ENCODE measurements around the gene CCDC9B.

CCDC9B gene

GRCh38 chr15:40305281-40305680, 35.5 kb downstream of the CCDC9B start:
- no peak for DNase-seq

DNA sequence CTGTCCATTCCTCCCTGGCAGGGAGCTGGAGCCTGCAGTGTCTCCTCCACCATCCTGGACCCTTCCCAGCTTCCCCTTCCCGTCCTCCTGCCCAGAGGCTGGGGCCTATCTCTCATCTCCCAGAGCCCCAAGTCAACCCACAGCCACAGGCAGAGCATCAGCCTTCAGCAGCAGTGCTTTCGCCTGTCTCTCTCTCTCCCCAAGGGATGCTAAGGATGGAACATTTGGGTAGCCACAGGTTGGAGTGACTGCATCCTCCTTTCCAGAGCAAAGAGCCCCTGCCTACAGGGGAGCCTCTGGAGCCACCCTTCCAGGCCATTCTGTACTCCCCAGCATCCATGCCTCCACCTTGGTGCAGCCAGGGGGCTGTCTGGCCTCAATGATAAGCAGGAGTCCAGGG, 37.2 kb downstream of the CCDC9B start:
- no peak for DNase-seq

- DNase-seq = no peak
These were observed 37.8 kb downstream of the CCDC9B start for GRCh38 chr15:40302981-40303380.

DNA sequence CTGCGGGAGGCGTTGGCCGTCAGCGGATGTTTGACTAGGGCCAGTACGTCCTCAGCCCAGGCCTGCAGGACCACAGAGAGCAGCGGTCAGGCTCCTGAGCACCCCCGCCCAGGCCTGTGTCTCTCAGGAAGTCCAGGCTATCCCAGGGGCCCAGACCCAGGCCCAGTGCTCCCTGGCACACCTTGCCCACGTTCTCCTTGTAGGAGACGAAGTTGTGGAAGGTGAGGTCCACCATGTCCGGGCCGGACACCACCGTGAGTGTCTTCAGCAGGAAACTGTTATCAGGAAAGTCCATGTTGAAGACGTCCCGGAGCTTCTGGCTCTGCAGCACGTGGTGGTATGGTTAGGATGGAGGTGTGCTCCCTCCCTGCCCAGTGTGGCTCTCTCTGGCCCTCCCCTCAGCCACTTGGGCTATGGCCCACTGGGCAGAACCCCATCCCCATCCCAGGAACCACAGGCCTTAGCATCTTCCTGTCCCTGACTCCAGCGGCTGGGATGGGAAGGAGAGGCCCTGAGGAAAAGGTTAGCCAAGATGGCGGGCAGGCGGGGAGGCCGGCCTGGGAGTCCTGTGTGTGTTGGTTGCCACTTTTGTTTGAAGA, 38.4 kb downstream of the CCDC9B start:
- DNase-seq = no peak

DNA sequence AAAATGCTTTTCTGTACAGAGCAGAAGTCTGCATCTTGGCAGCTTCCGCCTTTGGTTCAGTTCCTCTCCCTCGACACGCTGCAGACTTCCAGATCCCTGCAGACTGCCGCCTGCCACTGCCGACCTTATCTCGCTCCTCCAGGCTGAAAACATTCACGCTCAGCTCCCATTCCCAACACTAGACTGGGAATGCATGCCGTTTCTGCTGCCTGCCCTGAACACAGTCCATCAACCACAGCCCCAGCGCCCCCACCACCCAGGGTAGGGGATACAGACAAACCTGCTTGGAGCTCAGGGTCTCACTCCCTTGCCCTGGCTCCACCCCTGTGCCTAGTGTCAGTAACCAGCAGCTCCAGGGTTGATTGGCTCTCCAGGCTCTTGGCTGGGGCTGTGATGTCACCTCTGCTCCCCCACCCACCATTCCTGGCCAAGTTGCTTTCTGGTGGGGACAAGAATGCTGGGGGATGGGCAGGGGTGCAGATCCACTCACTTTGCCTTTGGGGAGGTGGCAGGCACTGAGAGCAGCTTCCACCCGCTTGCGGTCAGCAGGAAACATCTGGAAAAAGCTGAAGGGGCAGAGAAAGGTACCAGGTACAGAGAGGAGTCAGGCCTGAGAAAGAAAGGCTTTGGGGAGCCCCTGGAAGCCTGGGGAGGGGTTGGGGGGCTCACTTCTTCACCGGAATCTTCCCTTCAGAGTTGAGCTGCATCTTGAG, 39.1 kb downstream of the CCDC9B start:
- no peak for DNase-seq

GRCh38 chr15:40300771-40301170, 40.0 kb downstream of the CCDC9B start:
- no peak for DNase-seq

- no peak for DNase-seq
These were observed 40.4 kb downstream of the CCDC9B start for GRCh38 chr15:40300367-40300766.

DNA sequence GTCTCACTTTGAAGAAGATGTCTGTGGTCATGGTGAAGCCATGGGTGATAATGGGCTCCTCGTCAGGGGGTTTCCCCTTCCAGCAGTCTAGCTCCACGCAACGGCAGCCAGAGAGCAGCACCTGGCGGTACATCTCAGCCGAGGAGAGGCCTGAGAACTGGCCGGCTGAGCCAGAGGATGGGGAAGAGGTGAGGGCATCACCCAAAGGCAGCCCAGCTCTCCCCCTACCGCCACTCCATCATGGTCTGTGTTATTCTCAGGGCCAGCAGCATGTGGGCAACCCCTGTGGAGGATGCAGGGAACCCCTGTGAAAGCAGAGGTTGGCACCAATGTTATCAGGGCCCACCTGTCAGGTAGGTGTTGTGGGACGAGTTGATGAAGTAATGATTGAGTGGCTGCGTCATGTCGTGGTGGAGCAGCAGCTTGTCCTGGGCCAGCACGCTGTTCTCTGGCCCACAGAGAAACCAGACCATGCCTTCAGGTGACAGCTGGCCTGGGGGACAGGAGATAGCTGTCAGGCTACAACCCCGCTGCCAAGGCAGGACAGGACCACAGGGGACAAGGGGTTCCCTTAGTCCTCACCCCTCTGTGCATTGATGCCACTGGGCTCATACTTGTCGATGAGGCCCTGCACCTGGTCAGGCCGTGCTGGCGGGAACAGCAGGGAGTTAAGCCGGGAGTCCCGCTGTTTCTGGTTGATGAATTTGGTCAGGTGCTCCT, 42.4 kb downstream of the CCDC9B start:
- no peak for DNase-seq

DNA sequence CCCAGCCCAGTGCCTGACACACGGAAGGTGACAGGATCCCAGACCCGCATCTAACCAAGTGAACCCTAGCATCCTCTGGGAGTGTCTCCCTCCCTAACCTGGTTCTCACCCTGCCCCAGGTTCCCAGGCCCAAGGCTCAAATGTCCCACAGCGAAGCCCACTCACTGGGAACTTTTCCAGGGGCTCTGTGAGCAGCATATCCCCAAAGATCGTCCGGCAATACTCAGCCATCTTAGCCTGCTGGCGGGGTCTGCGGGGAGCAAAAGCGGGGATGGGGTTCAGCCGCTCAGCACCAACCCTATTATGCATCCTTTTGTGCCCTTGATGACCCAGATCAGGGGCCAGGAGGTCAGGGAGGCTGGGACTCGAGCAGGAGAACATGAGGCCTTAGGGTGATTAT, 43.4 kb downstream of the CCDC9B start:
- no peak for DNase-seq

- DNase-seq = no peak
These were observed 44.0 kb downstream of the CCDC9B start for GRCh38 chr15:40296561-40297230.

- DNase-seq = no peak
These were observed 44.7 kb downstream of the CCDC9B start for GRCh38 chr15:40295877-40296560.

GRCh38 chr15:40295297-40295696, 45.4 kb downstream of the CCDC9B start:
- no peak for DNase-seq

- DNase-seq = no peak
These were observed 46.5 kb downstream of the CCDC9B start for GRCh38 chr15:40293905-40294895.

- no peak for DNase-seq
These were observed 47.7 kb downstream of the CCDC9B start for GRCh38 chr15:40293006-40293405.

- no peak for DNase-seq
These were observed 48.5 kb downstream of the CCDC9B start for GRCh38 chr15:40292246-40292645.

DNA sequence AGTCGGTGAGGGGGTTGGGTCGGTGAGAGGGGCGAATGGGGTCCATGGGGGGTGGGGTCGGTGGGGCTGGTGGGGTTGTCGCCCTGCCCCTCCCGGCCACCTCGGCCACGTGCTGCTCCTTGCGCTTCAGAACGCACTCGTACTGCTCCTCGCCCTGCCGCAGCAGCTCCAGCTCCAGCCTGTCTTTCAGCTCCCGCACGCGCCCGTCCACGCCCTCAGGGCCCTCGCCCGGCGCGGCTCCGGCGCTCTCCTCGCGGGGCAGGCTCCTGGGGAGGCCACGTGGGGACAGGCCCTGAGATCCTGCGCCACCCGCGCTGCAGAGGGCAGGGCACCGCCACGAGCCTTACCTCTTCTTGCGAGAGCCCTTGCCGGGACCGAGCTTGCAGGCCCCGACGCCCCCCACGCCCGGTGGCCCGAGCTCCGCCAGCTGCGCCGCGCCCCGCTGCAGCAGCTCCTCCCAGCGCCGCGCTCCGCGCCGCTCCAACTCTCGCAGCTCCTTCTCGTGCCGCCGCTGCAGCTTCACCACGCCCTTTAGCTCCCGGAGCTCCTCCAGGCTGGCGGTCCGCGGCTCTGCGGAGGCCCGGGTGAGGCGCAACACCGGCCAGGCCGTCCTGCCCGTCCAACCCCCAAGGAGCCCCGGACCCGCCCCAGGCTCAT, 49.7 kb downstream of the CCDC9B start:
- DNase-seq = no peak

DNA sequence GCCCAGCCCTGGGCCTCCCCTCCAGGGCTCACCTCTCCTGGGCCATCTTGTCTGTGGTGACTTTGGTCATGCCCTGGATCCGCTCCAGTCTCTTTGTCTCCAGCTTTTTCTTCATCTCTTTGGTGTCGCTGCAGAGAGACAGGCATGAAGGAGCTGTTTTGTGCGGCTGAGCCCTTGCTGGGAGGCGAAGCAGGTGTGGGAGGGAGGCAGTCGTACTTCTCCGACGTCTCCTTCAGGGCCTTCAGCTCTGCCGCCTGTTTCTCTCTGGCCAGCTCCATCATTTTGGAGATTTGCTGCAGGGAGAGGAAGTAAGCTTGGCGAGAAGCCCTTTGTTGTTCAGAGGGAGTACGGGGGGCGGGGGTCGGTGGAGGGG, 50.2 kb downstream of the CCDC9B start:
- no peak for DNase-seq

GRCh38 chr15:40289140-40289775, 51.5 kb downstream of the CCDC9B start:
- no peak for DNase-seq

DNA sequence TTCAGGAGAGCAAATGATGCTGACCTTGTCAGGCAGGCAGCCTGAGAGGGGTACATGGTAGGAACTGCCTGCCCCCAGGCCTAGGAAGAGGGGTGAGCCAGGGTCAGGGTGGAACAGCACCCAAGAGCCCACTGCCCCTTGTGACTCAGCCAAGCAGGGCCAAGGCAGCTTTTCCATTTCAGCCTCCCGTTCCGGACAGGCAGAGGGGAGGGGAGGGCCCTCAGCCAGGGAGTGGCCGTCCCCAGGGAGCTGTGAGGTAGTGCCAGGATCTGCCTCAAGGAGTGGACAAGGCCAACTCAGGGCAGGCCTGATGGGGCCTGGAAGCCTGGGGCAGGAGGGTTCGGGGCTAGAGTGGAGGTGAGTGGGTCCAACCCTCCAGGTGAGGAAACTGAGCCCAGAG, 52.8 kb downstream of the CCDC9B start:
- no peak for DNase-seq

- no peak for DNase-seq
These were observed 53.2 kb downstream of the CCDC9B start for GRCh38 chr15:40287505-40287904.

- no peak for DNase-seq
These were observed 53.9 kb downstream of the CCDC9B start for GRCh38 chr15:40286794-40287193.

Data from cortex of kidney (tissue), 1 donor.